ENCODE measurements around the gene TMEM238L.
A peak's percentile ranks its signal among the peaks of the same experiment; 100 is the strongest.

The TMEM238L gene

DNA sequence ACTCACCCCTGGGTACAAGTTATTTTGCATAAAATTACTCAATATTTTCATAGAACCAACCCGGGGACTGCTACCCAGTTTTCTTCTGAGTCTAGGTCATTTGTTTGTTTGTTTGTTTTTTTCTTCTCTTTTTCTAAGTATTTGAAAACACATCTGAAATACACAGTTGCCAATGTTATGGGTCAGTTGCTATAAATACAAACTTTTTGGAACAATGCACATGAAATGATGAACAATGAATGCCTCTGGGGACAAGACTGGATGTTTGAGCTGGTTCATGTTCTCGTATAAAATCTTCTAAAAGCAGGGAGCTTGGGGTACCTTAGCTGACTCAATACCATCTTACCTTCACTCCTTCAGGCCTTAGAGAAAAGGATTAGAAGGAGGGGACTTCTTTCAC, 30.5 kb downstream of the TMEM238L start:
- no peak for DNase-seq (ENCODE audit: low read depth)

- peak; percentile 14 for DNase-seq (ENCODE audit: low read depth)
Observed at GRCh38 chr17:10772425-10773380, 31.2 kb downstream of the TMEM238L start.

DNA sequence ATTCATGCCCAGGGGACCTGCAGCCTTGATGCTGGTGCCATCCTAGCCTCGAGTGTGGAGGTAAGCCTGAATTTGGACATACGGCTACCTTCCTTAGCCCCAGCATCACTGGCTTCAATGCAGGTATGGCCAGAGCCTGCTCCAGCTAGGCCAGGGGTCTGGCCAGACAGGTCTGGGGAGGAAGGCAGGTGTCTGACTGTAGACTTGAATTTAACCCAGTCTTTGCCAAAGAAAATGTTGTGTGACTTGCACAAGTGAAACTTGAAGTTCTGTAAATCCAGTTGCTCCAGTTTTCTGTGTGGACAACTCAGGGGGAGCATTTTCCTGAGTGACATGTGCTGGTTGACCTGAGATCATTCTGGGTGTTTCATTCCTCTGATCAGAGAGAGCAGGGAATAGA, 32.8 kb downstream of the TMEM238L start:
- no peak for DNase-seq (ENCODE audit: low read depth)

DNA sequence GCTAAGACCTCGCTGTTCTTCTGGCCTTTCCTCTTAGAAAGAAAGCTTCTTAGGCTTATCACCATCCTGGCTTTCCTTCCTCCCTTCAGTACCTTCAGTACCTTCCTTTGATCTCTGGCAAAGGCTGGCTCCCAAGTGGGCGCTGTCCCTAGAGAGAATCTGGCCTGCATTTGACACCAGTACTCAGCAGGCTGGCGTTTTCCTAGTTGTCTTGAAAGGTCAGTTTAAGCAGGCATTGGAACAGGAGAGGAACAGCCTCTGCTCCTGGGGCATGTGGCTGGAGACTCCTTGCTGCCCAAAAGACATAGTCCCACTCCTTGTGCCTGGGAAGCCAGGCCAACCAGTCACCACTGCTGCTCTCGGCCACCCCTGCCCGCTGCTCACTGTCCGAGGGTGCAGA, 34.1 kb downstream of the TMEM238L start:
- DNase-seq (ENCODE audit: low read depth) = no peak

GRCh38 chr17:10768750-10769251, 35.1 kb downstream of the TMEM238L start:
- no peak for DNase-seq (ENCODE audit: low read depth)

DNA sequence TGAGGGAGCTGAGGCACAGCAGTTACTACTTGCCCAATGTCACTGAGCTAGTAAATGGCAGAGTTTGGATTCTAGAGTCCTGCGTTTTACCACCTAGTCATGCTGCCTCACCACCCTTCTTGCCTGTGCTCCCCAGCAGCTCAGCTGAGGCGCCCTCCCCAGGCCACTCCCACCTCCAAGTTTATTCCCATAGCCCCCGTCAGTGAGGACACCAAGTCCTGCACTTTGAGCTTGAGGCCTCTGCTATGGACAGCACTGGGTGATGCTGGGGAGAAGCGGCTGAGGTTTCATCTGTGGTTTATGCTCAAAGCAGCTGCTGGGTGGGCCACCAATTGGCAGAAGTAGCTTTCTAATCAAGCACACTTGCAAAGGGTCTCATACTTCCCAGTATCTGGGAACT, 36.7 kb downstream of the TMEM238L start:
- DNase-seq (ENCODE audit: low read depth) = no peak

- no peak for DNase-seq (ENCODE audit: low read depth)
Observed at GRCh38 chr17:10762037-10762436, 41.9 kb downstream of the TMEM238L start.

DNA sequence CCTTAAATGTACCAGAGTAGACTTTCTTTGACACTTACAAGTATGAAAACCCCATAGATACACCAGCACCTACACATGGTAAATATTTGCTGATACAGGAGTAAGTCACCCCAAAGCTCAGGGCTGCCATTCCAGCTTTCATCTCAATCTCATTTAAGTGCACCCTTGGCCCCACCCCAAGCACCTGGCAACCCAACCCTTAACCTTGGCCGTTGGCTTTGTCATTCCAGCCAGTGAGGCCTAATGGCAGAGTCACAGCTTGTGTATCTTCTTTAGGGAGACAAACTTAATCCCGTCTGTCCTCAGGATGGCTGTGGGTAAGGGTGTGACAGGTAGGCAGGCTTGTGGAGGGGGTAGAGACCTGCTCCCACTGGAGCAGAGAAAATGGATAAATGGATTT, 42.6 kb downstream of the TMEM238L start:
- DNase-seq (ENCODE audit: low read depth) = no peak

GRCh38 chr17:10758062-10758461, 45.8 kb downstream of the TMEM238L start:
- DNase-seq (ENCODE audit: low read depth) = no peak

DNA sequence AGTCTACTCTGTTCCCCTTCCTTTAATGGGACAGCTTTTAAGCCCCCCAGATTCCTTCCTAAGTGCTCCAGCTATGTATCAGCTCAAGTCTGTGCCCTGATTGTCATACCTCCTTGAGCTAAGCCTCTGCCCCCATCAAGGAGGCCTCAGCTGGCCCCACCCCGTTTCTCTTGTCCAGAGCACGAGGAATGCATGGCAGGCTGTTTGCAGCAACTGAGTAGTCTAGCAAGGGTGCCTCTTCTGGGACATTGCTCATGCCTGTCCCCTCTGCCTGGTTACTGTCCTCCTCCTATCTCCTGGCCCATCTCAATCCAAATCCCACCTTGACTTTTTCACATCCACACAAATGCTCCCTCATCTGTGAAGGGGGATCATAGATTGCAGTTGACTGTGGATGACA, 46.3 kb downstream of the TMEM238L start:
- DNase-seq (ENCODE audit: low read depth) = no peak

GRCh38 chr17:10757067-10757466, 46.8 kb downstream of the TMEM238L start:
- DNase-seq (ENCODE audit: low read depth) = no peak

GRCh38 chr17:10756619-10757018, 47.3 kb downstream of the TMEM238L start:
- no peak for DNase-seq (ENCODE audit: low read depth)

- no peak for DNase-seq (ENCODE audit: low read depth)
Observed at GRCh38 chr17:10756185-10756584, 47.7 kb downstream of the TMEM238L start.

- no peak for DNase-seq (ENCODE audit: low read depth)
Observed at GRCh38 chr17:10755592-10756127, 48.2 kb downstream of the TMEM238L start.

GRCh38 chr17:10754861-10755591, 48.9 kb downstream of the TMEM238L start:
- DNase-seq (ENCODE audit: low read depth) = no peak

DNA sequence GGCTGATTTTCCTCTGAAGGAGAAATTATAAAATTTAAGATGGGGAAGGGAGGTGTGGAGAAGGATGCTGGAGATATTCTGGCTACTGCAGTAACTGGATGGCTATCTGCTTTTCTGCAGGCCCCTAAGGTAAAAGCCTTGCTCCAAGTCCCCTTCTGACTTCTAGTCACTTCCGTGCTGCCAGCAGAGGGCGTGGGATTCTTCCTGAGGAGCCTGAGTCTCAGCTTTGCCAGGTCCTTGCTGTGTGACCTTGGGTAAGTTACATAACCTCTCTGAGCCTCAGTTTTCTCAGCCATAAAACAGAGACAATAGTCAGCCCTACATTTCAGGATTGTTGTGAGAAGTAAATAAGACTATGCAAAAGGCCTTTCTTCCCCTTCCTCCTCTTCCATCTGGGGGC, 49.8 kb downstream of the TMEM238L start:
- no peak for DNase-seq (ENCODE audit: low read depth)

DNA sequence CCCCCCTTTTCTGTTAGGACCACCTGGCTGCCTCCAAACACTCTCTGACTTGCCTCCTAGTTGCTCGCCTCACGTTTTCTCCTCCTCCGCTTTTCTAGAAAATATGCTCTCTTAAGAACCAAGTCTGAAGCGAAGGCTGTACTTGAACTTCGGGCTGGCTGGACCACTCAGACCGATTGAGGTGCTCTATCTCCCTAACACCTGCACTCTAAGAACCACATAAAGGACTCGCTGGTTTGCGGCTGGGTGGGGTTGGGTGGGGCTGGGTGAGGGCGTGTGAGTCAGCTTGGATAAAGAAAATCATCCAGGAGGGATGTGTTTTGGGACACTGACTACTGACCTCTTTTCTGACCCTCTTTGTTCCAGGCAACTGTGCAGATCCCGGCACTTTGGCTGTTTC, 51.2 kb downstream of the TMEM238L start:
- no peak for DNase-seq (ENCODE audit: low read depth)

GRCh38 chr17:10751563-10751962, 52.3 kb downstream of the TMEM238L start:
- DNase-seq (ENCODE audit: low read depth) = no peak

- no peak for DNase-seq (ENCODE audit: low read depth)
Observed at GRCh38 chr17:10750210-10750609, 53.7 kb downstream of the TMEM238L start.

DNA sequence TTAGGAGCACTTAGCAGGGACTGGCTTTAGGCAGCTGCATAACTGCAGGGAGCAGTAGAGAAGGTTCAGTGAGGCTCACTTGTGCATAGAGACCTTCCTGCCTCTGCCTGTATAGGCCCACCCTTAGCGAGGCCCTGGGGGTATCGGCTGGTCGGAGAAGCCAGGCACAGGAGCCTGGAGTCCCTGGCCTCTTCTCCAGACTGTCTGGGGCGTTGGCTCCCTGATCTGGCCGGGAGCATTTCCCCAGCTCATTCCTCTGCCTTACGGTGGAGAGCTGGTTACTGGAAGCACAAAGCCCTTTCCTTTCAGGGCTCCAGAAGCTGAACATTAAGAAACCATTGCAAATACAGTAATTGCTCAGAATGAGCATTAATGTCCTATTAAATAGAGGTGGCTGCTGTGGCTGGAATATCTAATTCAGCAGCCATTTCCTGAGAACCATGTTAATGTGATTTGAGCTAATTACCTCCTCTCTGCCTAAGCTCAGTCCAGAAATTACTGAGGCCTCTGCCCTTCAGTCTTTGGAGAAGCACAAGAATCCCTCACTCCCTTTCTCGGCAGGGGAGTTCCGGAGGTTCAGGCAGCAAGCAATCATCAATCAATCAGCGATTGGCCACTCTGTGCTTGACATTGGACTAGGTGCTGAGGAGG, 55.2 kb downstream of the TMEM238L start:
- no peak for DNase-seq (ENCODE audit: low read depth)

- DNase-seq (ENCODE audit: low read depth) = no peak
Observed at GRCh38 chr17:10745231-10745630, 58.7 kb downstream of the TMEM238L start.

Measured in activated T-cell treated with anti-CD3 and anti-CD28 coated beads for 24 hours (primary cell).